Measurements from ENCODE around the gene PDE5A. TPM values are rescaled to one million over a fixed set of nuclear protein-coding genes. Genes with fewer than 3 reads are reported as not detected.

PDE5A gene
- total and polyA plus RNA-seq, 10 of the 15 experiments (the other 5 are each of a cell fraction or from before 2014, with no cell fraction given), result under 0.01 to 3.9 (median 0.26) TPM; not detected in 1

DNA sequence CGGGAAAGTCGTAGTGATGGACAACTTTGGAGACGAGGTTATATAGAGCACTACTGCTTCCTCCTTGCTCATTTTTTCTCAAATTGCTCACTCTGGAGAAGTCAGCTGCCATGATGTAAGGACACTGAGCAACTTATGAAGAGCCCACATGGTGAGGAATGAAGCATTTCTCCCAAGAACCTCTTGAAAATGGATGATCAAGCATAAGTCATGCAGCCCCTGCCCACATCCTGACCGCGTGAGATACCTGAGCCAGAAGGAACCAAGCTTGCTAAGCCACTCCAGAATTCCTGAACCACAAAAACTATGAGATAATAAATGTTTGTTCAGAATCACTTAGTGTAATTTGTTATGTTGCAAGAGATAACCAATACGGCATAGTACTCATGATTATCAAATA, 42.8 kb downstream of the PDE5A start:
- ATAC-seq, result no peak
- H3K79me2 ChIP-seq (ENCODE audit: control insufficient read depth, insufficient read depth, low read length), result no peaks in the 10 kb centered on the region
- no peak for FAIRE-seq
- BruUV-seq (replicated peaks), result no TSS peak
- CTCF ChIA-PET, result interaction anchor here (0.7 kb wide), 1 partner anchor 27 kb away, joined by 3 read pairs; no protein-coding TSS in a partner anchor
- POLR2A ChIA-PET, result no interaction called here
- H4K20me1 ChIP-seq (ENCODE audit: control insufficient read depth, insufficient read depth), result no peaks in the 10 kb centered on the region
- intact Hi-C loops (cut with micrococcal nuclease; ENCODE audit: unreplicated experiment), result no loop called here
- H3K4me3 ChIP-seq, result no peak overlapping the region
- H3K4me2 ChIP-seq (ENCODE audit: control insufficient read depth, insufficient read depth), result no peak overlapping the region
- H2AFZ ChIP-seq (ENCODE audit: control insufficient read depth, low read depth, low read length), result no peak overlapping the region
- SMC1A ChIA-PET (ENCODE audit: uncharacterized antibody, unreplicated experiment), result no interaction called here
- H3K4me1 ChIP-seq (ENCODE audit: control insufficient read depth, insufficient read depth, low read length), result no peaks in the 10 kb centered on the region
- in situ Hi-C loops (cut with MboI), result no loop called here
- H3K9me3 ChIP-seq (replicated peaks; ENCODE audit: control insufficient read depth, insufficient read depth, low read length), result no peaks in the 10 kb centered on the region
- WGBS (ENCODE audit: insufficient coverage, insufficient replicate concordance, low lambda C conversion rate, missing lambda C conversion rate), result 66% methylated on average over 6 of the region's 6 CpGs
- H3K27me3 ChIP-seq (replicated peaks in 1 of 2; ENCODE audit: control insufficient read depth in 2 of 2, insufficient read depth in 2 of 2, low read length in 1 of 2), result no peaks in the 10 kb centered on the region; a peak in 1 of 4 replicates
- RAD21 ChIA-PET (ENCODE audit: unreplicated experiment), result no interaction called here
- TF ChIP-seq CEBPB (IDR thresholded peaks at IDR 0.05; ENCODE audit: borderline replicate concordance in 1 of 2, low read depth in 2 of 2, low read length in 2 of 2), result no peak
- no peak for TF ChIP-seq SMARCA5 (IDR thresholded peaks at IDR 0.05)
- TF ChIP-seq CHD4 (IDR thresholded peaks at IDR 0.05), result no peak
- no peak for TF ChIP-seq CBFB (IDR thresholded peaks at IDR 0.05; ENCODE audit: low read depth)
- no peak for TF ChIP-seq ZNF24 (IDR thresholded peaks at IDR 0.05)
- no peak for TF ChIP-seq MTA3 (IDR thresholded peaks at IDR 0.05; ENCODE audit: borderline replicate concordance, low read length)
- DNase-seq (ENCODE audit: low read depth, low spot score), result no peak
- no peak overlapping the region for H3K27ac ChIP-seq (ENCODE audit: control insufficient read depth, insufficient read depth)
- H3K36me3 ChIP-seq (ENCODE audit: control insufficient read depth in 2 of 2, insufficient read depth in 2 of 2, low read length in 1 of 2), result no peaks in the 10 kb centered on the region
- H3K9ac ChIP-seq (ENCODE audit: control insufficient read depth, insufficient read depth, low read length), result no peak overlapping the region

GRCh38 chr4:119581190-119581873, 47.3 kb downstream of the PDE5A start:
- no peak overlapping the region for H2AFZ ChIP-seq (ENCODE audit: control insufficient read depth, low read depth, low read length)
- no peaks in the 10 kb centered on the region for H3K36me3 ChIP-seq (ENCODE audit: control insufficient read depth in 2 of 2, insufficient read depth in 2 of 2, low read length in 1 of 2)
- no peaks in the 10 kb centered on the region for H3K9me3 ChIP-seq (replicated peaks; ENCODE audit: control insufficient read depth, insufficient read depth, low read length)
- intact Hi-C loops (cut with micrococcal nuclease; ENCODE audit: unreplicated experiment), result no loop called here
- no peaks in the 10 kb centered on the region; a peak in 1 of 4 replicates for H3K27me3 ChIP-seq (replicated peaks in 1 of 2; ENCODE audit: control insufficient read depth in 2 of 2, insufficient read depth in 2 of 2, low read length in 1 of 2)
- H3K4me2 ChIP-seq (ENCODE audit: control insufficient read depth, insufficient read depth), result no peak overlapping the region
- in situ Hi-C loops (cut with MboI), result no loop called here
- no peak overlapping the region for H3K27ac ChIP-seq (ENCODE audit: control insufficient read depth, insufficient read depth)
- ATAC-seq, result no peak
- no TSS peak for BruUV-seq (replicated peaks)
- H3K4me1 ChIP-seq (ENCODE audit: control insufficient read depth, insufficient read depth, low read length), result no peaks in the 10 kb centered on the region
- SMC1A ChIA-PET (ENCODE audit: uncharacterized antibody, unreplicated experiment), result no interaction called here
- H3K79me2 ChIP-seq (ENCODE audit: control insufficient read depth, insufficient read depth, low read length), result no peaks in the 10 kb centered on the region
- H3K9ac ChIP-seq (ENCODE audit: control insufficient read depth, insufficient read depth, low read length), result no peak overlapping the region
- POLR2A ChIA-PET, result no interaction called here
- no peak for FAIRE-seq
- CTCF ChIA-PET, result no interaction called here
- H4K20me1 ChIP-seq (ENCODE audit: control insufficient read depth, insufficient read depth), result no peaks in the 10 kb centered on the region
- RAD21 ChIA-PET (ENCODE audit: unreplicated experiment), result no interaction called here
- WGBS (ENCODE audit: insufficient coverage, insufficient replicate concordance, low lambda C conversion rate, missing lambda C conversion rate), result 39% methylated on average over 3 of the region's 3 CpGs
- no peak overlapping the region for H3K4me3 ChIP-seq
- DNase-seq (ENCODE audit: low read depth, low spot score), result no peak
- TF ChIP-seq MYC (IDR thresholded peaks at IDR 0.05; ENCODE audit: insufficient read depth, insufficient read length, insufficient replicate concordance, low read length, severe bottlenecking) (no peak), ZNF207 (IDR thresholded peaks at IDR 0.05; ENCODE audit: borderline replicate concordance) (no peak), ZNF592 (IDR thresholded peaks at IDR 0.05) (no peak), TCF3 (IDR thresholded peaks at IDR 0.05; ENCODE audit: borderline replicate concordance, insufficient read depth, low read depth, low read length) (no peak), FOXK2 (IDR thresholded peaks at IDR 0.05) (no peak), ZBED1 (IDR thresholded peaks at IDR 0.05; ENCODE audit: borderline replicate concordance) (no peak), POU2F2 (IDR thresholded peaks at IDR 0.05; ENCODE audit: borderline replicate concordance, low read depth, low read length) (no peak)

Measured in GM12878 (cell line).